ENCODE data around the gene SPEN. TPM values are rescaled to one million over a fixed set of nuclear protein-coding genes. Genes with fewer than 3 reads are reported as not detected.
A peak's percentile ranks its signal among the peaks of the same experiment; 100 is the strongest.

SPEN gene
- total and polyA plus RNA-seq, 2 of the 13 experiments (the other 11 are each of a cell fraction or from before 2014, with no cell fraction given): 4.8 to 14.0 TPM

GRCh38 chr1:15835205-15835740 is 12.2 kb upstream of the SPEN start (continued):
- TF ChIP-seq PRDM10 (CRISPR knock-in tag; IDR thresholded peaks at IDR 0.05; ENCODE audit: low read depth): no peak
- peak; percentile 82; the same call in 1 of the 2 replicates for TF ChIP-seq GLI4 (CRISPR knock-in tag; IDR thresholded peaks at IDR 0.05; ENCODE audit: borderline replicate concordance)
- peak; percentile 86 for TF ChIP-seq ZNF605 (CRISPR knock-in tag; IDR thresholded peaks at IDR 0.05)
- TF ChIP-seq ZNF317 (CRISPR knock-in tag; IDR thresholded peaks at IDR 0.05): 0 out of 2 replicates have a peak, but pooled peaks have one; percentile 43
- TF ChIP-seq SIN3B (IDR thresholded peaks at IDR 0.05; ENCODE audit: low read length): no peak
- TF ChIP-seq AGO2 (optimal IDR thresholded peaks at IDR 0.05; ENCODE audit: low read depth, low read length): peak; percentile 98
- no peak for TF ChIP-seq ZNF558 (CRISPR knock-in tag; IDR thresholded peaks at IDR 0.05; ENCODE audit: borderline replicate concordance)
- no peak for TF ChIP-seq MNT (IDR thresholded peaks at IDR 0.05)
- 0 out of 2 replicates have a peak, but pooled peaks have one; percentile 36 for TF ChIP-seq NR2F2 (IDR thresholded peaks at IDR 0.05; ENCODE audit: borderline replicate concordance, low read depth)
- TF ChIP-seq CAMTA2 (CRISPR knock-in tag; IDR thresholded peaks at IDR 0.05; ENCODE audit: borderline replicate concordance): peak; percentile 80; the same call in 1 of the 2 replicates
- TF ChIP-seq, protein P1, sequence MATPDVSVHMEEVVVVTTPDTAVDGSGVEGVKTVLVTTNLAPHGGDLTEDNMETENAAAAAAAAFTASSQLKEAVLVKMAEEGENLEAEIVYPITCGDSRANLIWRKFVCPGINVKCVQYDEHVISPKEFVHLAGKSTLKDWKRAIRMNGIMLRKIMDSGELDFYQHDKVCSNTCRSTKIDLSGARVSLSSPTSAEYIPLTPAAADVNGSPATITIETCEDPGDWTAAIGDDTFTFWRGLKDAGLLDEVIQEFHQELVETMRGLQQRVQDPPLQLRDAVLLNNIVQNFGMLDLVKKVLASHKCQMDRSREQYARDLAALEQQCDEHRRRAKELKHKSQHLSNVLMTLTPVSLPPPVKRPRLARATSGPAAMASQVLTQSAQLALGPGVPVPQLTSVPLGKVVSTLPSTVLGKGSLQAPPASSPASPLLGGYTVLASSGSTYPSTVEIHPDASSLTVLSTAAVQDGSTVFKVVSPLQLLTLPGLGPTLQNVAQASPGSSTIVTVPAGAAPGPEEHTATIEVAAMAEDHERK (CRISPR knock-in tag; IDR thresholded peaks at IDR 0.05; ENCODE audit: low read depth): no peak
- 0 out of 2 replicates have a peak, but pooled peaks have one; percentile 12 for TF ChIP-seq NRL (CRISPR knock-in tag; IDR thresholded peaks at IDR 0.05; ENCODE audit: borderline replicate concordance)
- TF ChIP-seq ELF4 (CRISPR knock-in tag; IDR thresholded peaks at IDR 0.05; ENCODE audit: borderline replicate concordance): 0 out of 2 replicates have a peak, but pooled peaks have one; percentile 37
- peak; percentile 21 for TF ChIP-seq TAF15 (IDR thresholded peaks at IDR 0.05; ENCODE audit: low read depth, low read length, poor library complexity, severe bottlenecking)
- no peak for TF ChIP-seq STAT5B (CRISPR knock-in tag; IDR thresholded peaks at IDR 0.05)
- no peak for TF ChIP-seq NCOA1 (CRISPR knock-in tag; IDR thresholded peaks at IDR 0.05)
- TF ChIP-seq RBM22 (optimal IDR thresholded peaks at IDR 0.05; ENCODE audit: low read length): peak; percentile 77
- TF ChIP-seq POLR2AphosphoS5 (IDR thresholded peaks at IDR 0.05; ENCODE audit: low read depth, low read length): 0 out of 2 replicates have a peak, but pooled peaks have one; percentile 3
- TF ChIP-seq ZSCAN25 (CRISPR knock-in tag; IDR thresholded peaks at IDR 0.05): peak; percentile 25; the same call in 1 of the 2 replicates
